8988T (cell line): Measurements from ENCODE around the gene CD79A.
"Not testable (repeated sequence)": the region's sequence is repeated elsewhere in the genome, so short reads cannot be mapped to it uniquely, and the experiment has no call there.

Experiments used
- DNase-seq: peaks from one replicate; pipeline ENCODE4 v3.0.0; 2011

Gene CD79A

DNA sequence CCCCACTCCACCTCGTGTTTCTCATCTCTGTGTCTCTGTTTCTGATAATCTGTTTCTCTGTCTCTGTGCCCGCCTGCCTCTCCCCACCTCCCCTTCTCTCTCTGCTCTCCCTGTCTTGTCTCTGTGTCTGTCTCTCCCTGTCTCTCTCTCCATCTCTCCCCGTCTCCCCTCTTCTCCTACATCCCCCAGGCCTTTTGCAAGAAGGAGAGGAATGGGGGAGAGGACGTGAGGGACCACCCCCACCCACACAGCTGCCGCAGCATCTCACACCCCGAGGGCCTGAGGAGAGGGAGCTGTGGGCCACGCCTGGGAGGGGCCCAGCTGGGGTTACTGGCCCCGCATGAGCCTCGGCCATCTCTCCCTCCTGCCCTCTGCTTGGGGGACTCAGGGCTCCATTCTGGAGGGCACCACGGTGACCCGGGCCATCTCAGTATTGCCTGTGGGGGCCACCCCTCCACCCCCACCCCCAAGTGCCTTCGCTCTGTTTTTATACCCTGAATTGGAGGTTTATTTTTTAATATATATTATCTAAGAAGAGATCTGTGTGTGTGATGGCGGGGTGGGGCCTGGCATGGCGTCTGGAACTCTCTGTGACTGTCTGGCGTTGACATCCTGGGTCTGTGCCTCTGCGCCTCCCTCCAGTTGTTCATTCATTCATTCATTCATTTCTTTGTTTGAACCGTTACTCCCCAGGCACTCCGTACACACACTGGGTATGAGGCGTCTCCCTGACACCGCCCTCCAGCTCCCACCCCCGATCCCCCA is 30.0 kb downstream of the CD79A start:
- no peak for DNase-seq

DNA sequence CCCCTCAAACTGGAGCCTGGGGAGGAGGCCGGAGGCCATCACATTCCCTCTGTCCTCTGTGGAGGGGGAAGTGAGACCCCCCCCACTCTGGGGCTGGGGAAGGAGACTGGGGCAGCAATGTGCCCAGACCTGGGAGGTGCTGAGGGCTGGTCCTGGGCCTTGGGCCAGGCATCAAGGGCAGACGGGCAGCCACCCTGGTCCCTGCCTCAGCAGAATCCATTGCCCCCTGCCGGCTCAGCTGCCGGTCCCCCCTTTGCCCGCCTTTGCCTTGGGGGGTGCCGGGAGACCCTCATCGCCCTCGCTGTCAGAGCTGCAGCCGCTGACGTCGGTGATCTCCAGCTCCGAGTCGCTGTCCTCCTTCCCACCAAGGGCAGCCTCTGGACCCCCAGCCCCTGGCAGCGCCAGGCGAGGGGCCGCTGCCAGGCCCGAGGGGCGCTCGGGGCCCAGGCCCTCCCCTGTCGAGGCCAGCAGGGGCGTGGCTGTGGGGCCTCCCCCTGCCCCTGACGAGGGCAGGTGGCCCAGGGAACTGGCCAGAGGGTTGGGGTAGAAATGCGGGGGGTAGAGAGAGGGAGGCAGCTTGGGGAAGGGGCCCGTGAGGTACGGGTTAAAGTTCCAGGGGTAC is 31.0 kb downstream of the CD79A start:
- DNase-seq = no peak

DNA sequence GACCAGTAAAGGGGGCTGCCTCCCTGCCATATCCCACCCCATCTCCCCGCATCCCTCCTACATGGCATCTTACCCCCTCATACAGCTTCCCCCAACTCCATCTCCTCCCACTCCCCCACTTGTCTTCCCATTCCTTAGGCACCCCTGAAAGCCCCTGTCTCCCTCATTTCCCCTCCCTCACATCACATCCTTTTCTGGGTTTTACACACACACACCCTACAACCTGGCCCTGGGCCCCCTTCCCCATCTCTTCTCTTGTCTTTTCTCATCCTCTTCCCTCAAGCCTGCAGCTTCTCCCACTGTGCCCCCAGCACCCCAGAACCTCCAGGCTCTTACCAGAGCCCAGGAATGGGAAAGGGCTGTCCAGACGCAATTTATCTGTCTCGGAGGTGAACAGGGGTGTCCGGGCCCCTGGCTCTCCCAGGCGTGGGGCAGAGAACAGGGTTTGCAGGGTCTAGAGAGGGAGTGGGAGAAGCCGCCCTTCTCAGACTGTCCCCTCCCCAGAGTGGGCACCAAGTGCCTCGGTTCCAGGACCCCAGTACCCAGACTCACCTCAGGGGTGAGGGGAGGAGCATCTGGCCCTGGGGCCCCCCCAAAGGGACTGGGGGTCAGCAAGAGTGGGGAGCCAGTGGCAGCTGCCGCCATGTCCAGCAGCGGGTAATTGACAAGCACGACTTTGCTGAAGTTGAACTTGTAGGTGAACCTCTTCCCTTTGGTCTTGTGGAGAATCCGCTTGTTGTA is 31.8 kb downstream of the CD79A start:
- DNase-seq = no peak

DNA sequence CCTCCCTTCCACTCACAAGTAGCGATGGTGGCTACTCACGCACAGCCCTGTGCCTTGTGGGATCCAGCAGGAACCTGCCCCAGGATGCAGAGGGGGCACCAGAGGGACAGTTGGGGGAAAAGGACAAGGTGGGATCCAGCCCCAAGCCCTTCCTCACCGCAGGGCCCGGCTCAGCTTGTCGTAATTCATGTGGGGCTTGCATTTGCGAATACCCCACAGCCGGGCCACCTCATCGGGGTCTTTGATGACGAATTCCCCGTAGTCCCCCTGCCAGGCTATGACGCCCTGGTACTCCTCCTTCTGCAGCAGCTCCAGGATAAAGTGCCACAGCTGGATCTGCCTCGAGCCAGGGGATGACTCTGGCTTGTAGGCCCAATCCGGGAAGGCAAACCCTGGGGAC is 32.6 kb downstream of the CD79A start:
- DNase-seq = no peak

DNA sequence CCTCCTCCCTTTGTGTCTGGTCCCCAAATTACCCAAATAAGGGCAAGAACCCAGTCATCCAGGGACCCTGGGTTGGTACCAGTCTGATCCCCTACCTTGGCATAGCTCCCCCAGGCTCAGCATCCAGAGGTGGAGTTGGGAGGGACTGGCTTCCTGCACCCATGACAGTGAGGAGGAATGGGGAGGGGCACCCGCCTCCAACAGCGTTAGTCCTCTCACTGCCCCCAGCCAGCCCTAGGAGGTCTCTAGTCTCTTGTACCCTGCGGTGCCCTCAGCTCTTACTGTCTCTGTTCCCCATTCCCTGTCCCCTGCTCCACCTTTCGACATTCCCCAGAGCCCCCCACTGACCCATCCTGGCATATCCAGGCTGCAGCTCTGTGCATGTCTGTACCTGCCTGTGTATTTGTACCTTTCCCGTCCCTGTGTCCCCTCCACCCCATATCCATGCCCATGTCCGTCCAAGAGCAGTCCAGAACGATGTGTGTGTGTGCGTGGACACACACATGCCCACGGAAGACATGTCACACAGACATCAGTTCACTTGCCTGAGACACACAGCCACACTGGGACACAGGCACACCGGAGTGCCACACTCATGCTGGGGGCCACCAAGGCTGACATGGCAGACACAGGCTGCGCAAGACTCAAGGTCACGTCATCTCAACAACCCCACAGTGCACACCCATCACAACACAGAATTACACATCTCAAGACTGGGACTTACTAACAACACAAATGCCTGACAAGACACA is 33.3 kb downstream of the CD79A start:
- DNase-seq = no peak

DNA sequence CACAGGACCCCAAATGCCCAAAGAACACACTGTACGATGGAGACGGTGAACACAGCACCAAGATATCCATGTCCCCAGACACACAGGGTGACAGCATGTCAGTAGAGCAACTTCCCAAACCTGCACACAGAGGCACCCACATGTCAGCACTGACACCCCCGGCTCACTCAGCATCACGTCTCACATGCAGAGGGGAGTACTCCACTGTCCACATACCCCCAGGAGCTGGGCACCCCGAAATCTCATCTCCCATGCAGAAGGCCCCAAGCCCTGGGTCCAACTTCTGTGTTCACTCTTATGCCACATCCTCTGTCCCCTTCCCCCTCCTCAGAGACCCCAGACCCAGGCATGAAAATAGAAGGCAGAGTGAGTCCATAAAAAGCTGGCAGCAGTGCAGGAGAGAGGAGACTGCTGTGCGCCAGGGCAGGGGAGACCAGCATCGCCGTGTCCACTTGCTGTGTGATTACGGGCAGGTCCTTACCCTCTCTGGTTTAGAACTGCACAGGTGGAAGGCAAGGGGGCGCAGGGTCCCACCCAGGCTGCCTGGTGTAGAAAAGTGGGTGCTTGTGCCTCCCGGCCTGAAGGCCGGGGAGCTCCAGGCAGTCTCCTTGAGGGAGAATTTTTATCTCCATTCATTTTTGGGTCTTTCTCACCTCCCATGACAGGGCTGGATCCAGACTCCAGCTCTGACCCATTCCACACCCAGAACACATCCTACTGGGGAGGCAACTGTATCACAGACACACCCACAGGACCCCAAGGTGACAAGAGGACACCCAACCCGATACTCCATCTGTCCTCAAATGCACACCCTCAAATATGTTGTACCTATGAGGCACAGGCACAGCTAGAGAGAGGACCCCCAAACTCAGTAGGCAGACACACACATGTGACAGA is 34.2 kb downstream of the CD79A start:
- DNase-seq = no peak

DNA sequence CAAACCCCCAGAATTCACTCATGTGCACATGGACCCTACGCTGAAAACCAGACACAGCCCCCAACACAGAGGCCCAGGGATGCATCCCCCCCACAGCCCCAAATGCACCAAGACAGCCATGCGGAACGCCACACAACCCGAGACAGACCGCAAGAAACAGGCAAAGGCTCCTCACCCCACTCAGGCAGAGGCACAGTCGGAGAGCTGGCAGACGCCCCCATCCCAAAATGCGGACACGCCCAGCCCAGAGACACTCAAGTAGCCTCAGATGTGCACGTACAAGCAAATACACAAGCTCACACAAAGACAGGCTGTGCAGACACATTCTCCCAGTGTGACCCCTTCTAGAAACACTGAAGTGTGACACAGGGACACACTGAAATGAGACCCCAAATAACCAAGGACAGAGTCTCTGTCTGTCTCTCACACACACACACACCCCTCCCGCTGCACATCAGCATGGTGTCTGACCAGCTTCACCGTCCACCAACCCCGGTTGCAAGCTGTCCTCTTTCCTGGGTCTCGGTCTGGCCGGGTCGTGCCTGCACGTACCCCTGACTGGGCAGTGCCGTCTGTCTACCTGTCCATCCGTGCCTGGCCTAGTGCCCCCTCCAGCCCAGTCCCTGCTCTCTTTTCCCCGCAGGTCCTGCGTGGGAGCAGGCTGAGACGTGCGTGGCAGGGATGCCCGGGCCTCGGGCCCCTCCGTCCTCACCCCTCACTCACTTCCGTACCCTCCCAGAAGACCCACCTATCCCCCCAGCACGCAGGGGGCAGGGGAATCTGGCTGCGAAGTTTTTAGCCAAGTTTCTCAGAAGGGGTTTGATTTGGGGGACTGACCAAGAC is 35.0 kb downstream of the CD79A start:
- DNase-seq = no peak

DNA sequence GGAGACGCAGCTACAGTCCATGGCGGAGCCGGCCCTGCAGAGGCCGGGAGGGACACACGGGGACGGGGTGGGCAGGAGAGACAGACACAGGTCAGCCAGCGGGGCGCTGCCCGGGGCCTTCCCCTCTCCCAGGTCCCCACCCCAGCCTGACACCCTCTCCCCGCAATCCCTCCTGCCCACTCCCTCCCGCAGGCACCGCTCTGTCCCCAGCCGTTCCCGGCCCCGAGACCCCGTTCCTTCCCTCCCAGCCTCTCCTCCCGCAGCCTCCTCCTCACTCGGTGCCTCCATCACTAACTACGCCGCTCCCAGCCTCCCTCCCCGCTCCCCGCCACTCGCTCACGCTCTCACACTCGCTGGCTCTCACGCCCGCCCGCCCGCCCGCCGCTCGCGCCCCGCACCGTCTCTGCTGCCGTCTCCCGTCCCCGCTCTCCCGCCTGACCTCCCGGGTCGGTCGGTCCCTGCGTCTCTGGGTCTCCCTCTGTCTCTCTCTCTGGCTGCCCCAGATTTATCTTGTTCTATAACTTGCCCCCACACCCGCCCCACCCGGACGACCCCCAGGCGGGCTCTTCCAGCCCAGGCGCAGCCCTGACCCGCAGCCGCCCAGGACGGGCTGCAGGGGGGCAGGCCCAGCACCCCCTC is 35.9 kb downstream of the CD79A start:
- DNase-seq = no peak

DNA sequence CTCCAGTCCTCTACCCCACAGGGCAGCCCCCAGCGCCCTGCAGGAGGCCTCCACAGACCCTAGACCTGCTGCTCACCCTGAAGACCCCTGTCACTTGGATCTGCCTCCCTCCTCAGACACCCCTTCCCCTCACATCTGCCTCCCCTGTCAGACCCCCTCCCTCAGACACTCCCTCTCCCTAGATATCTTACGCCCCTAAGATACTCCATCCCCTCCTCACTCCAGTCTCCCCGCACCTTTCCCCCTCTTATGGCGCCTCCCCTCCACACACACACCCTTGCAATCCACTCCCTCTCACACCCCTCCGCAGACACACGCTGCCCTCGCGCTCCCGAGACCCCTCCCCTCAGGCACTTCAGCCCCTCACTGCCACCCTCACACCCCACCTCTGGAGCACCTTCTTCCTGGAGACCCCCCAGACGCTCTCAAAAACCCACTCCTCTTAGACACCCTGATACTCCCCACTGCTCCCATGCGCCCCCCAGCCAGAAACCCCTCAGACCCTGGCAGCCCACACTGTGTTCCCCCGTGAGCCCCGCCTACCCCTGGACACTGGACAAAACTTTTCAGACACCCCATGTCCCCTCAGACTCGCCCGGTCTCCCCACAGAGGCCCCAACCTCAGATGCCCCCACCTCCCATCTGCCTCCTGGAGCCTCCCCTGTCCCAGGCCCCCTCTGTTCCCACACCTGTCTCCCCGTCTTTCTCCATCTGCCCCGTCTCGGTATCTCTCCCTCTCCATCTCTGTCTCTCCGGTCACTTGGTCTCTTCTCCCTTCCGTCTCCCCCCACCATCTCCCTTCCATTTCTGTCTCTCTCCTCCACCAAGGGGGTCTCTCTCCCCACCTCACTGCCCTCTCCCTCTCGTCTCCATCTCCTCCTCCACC is 36.7 kb downstream of the CD79A start:
- no peak for DNase-seq

DNA sequence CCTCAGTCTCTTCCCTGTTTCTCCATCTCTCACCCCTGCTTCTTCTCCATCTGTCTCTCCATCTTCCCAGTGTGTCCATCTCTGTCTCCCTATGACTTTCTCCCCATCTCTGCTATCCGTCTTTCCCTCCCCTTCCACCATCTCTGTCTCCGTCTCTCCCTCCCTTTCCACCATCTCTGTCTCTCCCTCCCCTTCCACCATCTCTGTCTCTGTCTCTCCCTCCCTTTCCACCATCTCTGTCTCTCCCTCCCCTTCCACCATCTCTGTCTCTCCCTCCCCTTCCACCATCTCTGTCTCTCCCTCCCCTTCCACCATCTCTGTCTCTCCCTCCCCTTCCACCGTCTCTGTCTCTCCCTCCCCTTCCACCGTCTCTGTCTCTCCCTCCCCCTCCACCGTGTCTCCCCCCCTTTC is 37.4 kb downstream of the CD79A start:
- DNase-seq = not testable (repeated sequence)

DNA sequence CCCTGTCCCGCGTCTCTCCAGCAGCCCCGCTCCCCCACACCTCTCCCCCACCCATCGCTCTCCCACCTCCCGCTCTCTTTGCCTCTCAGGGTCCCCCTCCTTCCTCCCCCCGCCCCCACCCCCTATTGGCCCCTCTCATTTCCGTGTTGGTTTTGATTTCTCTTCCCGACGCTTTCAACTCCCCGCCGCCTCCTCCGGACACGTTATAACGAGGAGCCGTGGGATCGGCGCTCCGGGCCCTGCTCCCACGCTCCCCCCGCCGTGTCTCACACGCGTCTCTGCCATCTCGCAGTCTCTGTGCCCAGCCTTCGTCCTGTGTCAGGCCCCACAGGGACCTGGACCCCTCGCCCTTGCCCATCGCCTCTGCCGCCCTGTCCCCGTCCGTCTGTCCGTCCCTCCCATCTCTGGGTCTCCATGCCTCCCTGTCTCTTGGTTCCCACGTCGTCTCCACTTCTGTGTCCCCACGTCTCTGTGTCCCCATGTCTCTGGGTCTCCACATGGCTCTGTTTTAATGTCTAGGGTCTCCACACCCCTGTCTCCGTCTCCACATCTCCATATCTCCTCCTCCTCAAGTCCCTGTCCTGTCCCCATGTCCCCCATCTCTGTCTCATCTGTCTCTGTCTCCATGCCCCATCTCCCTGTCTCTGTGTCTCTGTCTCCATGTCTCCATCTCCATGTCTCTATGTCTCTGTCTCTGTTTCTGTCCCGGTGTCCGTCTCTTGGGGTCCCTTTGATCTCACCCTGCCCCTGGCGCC is 38.1 kb downstream of the CD79A start:
- DNase-seq = no peak

DNA sequence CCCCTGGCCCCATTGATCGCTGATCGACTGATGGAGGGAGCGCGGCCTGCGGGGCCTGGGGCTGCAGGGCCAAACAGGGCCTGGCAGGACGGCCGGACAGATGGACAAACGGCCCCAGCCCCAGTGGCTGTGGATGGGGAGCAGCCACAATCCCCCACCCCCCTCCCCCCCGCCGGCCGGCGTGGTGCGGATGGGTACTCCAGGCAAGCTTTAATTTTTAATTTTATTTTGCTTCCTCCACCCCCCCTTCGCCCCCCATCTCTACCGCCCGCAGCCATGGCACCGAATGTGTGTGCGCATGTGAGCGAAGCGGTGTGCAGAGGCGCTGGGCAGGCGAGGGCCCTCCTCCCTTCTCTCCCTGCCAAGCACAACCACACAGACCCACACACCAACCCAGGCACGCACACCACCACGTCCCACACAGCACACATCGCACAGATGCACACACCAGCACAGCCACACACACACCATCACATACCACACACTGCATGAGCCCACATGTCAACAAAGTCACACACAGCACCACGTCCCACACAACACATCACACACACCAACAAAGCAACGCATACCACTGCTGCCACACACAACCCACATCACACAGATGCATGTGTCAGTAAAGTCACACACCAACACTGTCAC is 38.8 kb downstream of the CD79A start:
- DNase-seq = no peak

DNA sequence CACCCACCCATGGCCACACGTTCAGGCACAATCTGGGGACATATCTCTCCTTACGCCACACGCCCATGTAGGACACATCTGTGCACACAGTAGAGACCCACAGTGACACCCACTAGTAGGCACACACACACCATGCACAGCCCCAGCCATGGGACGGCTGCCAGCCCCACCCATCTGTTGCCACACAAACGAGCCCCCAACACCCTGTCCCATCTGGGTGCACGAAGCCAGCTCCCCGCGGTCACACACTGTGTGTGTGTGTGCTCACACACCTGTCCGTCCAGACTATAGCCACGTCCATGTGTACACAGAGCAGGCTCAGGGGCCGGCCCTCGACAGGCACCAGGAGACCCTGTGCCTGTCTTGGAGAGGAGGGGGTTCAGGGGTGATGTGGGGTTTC is 40.6 kb downstream of the CD79A start:
- DNase-seq = no peak

DNA sequence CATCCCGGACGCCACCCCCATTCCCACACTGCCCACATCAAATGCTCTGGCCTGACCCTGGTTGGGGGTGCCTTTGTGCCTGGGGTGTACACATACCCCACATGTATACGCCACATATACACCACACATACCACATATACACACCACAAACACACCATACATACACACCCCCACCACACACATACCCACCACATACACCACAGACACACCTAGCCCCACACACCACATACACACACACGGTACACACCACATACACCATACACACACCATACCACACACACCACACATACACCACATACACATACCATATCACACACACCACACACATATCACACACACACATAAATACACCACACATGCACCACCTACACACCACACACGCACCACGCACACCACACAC is 41.0 kb downstream of the CD79A start:
- DNase-seq = no peak

DNA sequence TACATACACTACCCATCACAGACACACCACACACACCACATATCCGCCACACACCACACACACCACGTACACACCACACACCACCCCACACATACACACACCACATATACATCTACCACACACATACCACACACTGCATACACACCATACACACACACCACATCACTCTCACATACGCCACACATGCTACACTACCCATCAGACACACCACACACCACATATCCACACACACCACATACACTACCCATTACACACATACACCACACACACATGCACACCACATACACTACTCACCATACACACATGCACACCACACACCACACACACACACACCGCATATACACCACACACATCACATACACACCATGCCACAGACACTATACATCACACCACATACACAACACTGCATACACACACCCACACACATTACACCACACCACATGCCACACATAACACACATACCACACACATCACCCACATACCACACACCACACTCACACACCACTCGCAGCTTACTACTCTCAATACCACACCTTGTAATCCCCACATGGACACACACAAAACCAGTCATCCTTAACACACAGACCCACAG is 41.7 kb downstream of the CD79A start:
- DNase-seq = no peak

DNA sequence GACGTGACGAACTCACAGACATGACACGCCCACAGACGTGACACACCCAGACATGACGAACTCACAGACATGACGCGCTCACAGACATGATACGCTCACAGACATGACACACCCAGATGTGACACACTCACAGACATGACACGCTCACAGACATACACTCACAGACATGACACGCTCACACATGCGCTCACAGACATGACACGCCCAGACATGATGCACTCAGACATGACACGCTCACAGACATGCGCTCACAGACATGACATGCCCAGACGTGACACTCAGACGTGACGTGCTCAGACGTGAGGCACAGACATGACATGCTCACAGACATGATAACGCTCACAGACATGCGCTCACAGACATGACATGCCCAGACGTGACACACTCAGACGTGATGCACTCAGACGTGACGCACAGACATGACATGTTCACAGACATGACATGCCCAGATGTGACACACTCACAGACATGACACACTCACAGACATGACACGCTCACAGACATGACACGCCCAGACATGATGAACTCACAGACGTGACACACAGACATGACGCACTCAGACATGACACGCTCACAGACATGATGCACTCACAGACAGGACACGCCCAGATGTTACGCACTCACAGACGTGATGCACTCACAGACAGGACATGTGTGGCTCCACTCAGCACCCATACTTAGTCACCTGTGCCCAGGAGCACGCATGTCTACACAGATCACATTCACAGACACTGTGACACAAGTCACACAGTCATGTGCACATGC is 43.1 kb downstream of the CD79A start:
- DNase-seq = no peak

DNA sequence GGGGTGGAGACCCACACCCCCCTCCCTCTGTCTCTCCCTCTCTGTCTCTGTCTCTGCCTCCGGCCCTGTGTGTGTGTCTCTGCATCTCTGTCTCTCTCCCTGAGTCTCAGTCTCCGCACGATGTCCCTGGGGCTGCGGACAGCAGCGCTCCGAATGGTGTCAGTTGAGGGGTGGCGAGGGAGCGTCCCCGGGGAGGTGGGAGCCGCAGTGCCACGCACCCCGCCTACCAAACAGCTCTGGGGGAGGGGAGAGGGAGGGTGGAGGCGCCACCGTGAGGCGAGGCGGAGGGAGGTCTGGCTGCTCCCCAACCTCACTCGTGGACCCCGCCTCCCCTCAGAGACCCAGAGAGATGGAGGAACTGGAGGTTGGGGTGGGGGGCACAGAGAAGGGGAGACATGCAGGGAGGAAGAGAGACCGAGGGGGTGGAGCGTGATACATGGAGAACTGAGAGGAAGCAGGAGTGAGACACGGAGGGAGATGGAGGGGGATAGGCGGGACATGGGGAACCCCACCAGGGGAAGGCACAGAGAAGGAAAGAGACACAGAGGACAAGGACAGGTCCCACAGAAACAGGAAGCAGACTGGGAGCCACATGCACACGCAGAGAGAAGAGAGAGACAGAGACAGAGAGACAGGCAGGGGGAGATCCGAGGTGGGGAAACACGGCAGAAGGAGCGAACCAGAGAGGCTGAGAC is 44.0 kb downstream of the CD79A start:
- DNase-seq = no peak
